Peyer's patch (tissue), 4 donors: ENCODE results near the gene GPR146. TPM values are rescaled to one million over a fixed set of nuclear protein-coding genes. Genes with fewer than 3 reads are reported as not detected.

ENCODE experiments used
- DNase-seq, 3 donors: peaks; one replicate each; pipeline ENCODE4 v3.0.0-alpha.2; 2017 to 2019
- H3K27ac ChIP-seq, 4 donors: fragments of 200-600 bp; sonication (generic); one replicate each; pipeline ENCODE4 v1.5.1; 2016 to 2019
- H3K27me3 ChIP-seq, 2 donors: fragments of 200-600 bp; sonication (generic); one replicate each; pipeline ENCODE4 v1.5.1; 2019
- H3K36me3 ChIP-seq, 3 donors: fragments of 200-600 bp; sonication (generic); one replicate each; pipeline ENCODE4 v1.5.1; 2016 to 2019
- H3K4me1 ChIP-seq, 4 donors: fragments of 200-600 bp; sonication (generic); one replicate each; pipeline ENCODE4 v1.5.1; 2016 to 2019
- H3K4me3 ChIP-seq, 4 donors: fragments of 200-600 bp; sonication (generic); 1 replicate in 3 of 4; 2 replicates in 1 of 4; pipeline ENCODE4 v1.5.1; 2016 to 2019; ENCODE audit warnings: mild to moderate bottlenecking in 1 of 4
- H3K9me3 ChIP-seq, 4 donors: fragments of 200-600 bp; sonication (generic); one replicate each; pipeline ENCODE4 v1.5.1; 2016 to 2019; ENCODE audit warnings: mild to moderate bottlenecking in 1 of 4
- POLR2A ChIP-seq, 2 donors: fragments of 450-650 bp; IDR thresholded peaks; one replicate each; pipeline ENCODE4 v1.5.1; 2017; ENCODE audit warnings: antibody characterized with exemption in 2 of 2, mild to moderate bottlenecking in 2 of 2, moderate library complexity in 2 of 2
- total RNA-seq, 4 donors: library from RNA; depleted of rRNA; stranded (reverse); fragments of >200 nt; gene quantifications; one replicate each; pipeline ENCODE4 v1.1.0, GENCODE V29; 2016
- TF ChIP-seq, protein P1 (sequence below), 6 experiments: fragments of 450-650 bp in 4 of 6; fragments of 200-600 bp in 2 of 6; sonication (generic) in 1 of 6; IDR thresholded peaks; one replicate each; pipeline ENCODE4 v1.5.1; 2017 to 2019; ENCODE audit warnings: antibody characterized with exemption in 6 of 6, mild to moderate bottlenecking in 3 of 6, moderate library complexity in 1 of 6

GPR146 gene
- total RNA-seq, 4 donors from 2014 or later, result 1.4 to 13.2 (median 4.4) TPM

DNA sequence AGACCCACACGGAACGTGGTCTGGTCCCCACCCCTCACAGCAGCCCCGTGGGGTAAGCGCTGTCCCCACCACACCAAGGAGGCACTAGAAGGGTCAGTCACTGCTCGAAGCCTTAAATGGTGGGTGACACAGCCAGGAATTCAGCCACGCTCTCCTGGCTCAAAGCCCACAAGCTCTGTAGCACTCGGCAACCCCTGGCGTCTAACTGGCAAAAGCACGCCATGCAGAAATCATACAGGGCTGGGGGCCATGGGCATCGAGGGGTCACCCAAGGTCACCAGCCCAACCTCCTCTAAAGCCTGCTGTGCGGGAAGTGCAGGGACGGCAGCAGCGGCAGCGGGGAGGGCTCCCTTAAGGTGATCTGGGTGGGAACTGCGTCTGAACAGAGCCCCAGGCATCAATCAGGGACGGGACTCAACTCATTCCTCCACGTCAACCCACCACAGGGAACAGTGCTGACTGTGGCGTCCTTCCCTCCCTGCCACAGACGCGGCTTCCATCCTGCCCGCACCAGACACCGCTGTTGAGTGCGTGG is 51.3 kb downstream of the GPR146 start:
- no peaks in the 10 kb centered on the region for H3K4me1 ChIP-seq
- H3K27me3 ChIP-seq, result no peaks in the 10 kb centered on the region
- H3K9me3 ChIP-seq, result no peaks in the 10 kb centered on the region
- DNase-seq, result no peak
- no peaks in the 10 kb centered on the region for H3K36me3 ChIP-seq
- no peak overlapping the region for H3K4me3 ChIP-seq
- TF ChIP-seq POLR2A (IDR thresholded peaks at IDR 0.05), result no peak
- TF ChIP-seq, protein P1, sequence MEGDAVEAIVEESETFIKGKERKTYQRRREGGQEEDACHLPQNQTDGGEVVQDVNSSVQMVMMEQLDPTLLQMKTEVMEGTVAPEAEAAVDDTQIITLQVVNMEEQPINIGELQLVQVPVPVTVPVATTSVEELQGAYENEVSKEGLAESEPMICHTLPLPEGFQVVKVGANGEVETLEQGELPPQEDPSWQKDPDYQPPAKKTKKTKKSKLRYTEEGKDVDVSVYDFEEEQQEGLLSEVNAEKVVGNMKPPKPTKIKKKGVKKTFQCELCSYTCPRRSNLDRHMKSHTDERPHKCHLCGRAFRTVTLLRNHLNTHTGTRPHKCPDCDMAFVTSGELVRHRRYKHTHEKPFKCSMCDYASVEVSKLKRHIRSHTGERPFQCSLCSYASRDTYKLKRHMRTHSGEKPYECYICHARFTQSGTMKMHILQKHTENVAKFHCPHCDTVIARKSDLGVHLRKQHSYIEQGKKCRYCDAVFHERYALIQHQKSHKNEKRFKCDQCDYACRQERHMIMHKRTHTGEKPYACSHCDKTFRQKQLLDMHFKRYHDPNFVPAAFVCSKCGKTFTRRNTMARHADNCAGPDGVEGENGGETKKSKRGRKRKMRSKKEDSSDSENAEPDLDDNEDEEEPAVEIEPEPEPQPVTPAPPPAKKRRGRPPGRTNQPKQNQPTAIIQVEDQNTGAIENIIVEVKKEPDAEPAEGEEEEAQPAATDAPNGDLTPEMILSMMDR (IDR thresholded peaks at IDR 0.05), result no peak
- no peak overlapping the region for H3K27ac ChIP-seq

DNA sequence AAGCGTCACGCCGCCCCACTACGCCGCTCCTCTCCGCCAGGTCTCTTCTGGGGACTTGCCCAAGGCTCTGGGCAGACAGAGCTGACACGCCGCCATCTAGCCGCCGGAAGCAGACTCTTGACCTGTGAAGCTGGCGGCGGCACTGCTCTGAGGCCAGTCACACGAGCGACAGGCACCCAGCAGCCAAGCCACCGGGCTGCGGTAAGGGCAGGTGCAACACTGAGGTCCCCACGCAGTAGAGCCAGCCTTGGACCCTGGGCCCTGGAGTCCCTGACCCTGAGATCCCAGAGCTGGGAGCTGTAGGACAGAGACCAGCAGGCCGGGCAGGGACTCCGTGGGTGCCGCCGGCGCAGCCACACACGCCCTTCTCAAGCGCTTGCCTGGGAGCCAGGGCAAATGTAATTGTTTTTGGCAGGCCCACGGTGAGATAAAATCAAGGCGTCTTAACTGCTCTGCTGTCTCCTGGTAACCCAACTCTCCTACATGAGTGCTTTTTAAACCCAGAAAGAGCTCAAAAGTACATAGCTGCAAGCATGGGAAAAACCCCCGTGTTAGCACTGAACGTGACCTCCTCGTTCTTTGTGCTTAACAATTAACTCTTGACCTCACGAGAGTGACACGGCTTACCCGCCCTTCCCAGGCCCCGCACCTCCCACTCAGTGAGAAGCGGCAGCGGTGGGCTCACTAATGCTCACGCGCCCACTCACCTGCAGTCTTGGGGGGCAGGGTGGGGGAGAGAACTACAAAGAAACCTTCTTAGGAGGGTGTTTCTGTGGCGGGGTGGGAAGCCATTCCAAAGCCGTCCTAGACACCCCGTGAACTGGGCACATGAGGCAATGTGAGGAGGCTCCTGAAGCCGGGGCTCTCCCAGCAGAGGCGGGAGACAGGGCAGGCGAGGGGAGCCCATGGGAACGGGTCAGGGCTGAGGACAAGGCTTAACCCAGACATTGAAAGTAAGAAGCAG is 52.1 kb downstream of the GPR146 start:
- Histone ChIP-seq H3K27ac (no peak overlapping the region), H3K4me1 (no peaks in the 10 kb centered on the region), H3K36me3 (no peaks in the 10 kb centered on the region), H3K27me3 (no peaks in the 10 kb centered on the region), H3K4me3 (no peak overlapping the region), H3K9me3 (no peaks in the 10 kb centered on the region)
- no peak for DNase-seq
- TF ChIP-seq, protein P1 (IDR thresholded peaks at IDR 0.05), result no peak
- no peak for TF ChIP-seq POLR2A (IDR thresholded peaks at IDR 0.05)

DNA sequence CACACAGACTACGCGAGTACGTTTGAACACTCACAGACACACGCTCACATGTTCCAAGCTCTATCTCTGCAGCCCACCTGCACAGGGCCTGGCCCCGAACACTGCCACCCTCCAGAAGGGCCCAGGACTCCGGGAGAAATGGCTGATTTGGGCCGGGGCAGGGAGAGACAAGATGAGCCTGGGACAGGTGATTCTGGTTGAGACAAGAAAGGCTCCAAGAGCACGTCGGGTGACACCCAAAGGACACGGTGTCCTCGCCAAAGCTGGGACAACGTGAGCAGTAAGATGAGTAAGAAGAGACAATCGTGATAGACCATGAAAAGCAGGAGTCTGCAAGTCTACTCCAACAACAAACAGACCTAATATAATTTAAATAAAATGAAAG is 52.8 kb downstream of the GPR146 start:
- Histone ChIP-seq H3K9me3 (no peaks in the 10 kb centered on the region), H3K27me3 (no peaks in the 10 kb centered on the region), H3K36me3 (no peaks in the 10 kb centered on the region), H3K4me1 (no peaks in the 10 kb centered on the region), H3K27ac (no peak overlapping the region), H3K4me3 (no peak overlapping the region)
- DNase-seq, result no peak
- no peak for TF ChIP-seq POLR2A (IDR thresholded peaks at IDR 0.05)
- TF ChIP-seq, protein P1 (IDR thresholded peaks at IDR 0.05), result no peak

DNA sequence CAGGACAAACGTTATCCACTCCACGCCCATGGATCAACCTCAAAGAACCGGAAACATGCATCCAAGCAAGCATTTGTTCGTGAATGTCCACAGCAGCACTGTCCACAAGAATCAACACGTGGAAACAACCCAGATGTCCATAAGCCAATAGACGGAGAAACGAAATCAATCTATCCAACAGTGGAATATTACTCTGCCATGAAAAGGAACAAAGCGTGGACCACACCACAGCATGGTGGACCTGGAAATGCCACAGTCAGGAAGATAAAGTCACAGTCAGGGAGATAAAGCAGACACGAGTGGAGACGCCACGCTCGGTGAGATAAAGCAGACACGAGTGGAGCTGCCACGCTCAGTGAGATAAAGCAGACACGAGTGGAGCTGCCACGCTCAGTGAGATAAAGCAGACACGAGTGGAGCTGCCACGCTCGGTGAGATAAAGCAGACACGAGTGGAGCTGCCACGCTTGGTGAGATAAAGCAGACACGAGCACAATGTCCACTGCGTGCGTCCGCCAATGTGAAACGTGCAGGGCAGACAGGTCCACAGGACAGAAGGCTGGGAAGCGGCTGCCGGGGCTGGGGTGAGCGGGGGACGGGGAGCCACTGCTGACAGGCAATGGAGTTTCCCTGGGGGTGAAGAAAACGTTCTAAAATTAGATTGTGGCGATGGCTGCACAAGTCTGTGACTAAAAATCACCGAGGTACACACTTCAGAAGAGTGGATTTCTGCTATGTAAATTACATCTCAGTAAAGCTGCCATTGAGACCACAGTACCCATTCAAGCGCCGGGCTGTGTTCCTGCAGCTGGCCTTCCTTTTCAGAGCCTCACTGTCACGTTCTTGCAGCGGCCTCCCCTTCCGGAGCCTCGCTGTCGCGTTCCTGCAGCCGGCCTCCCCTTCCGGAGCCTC is 54.2 kb downstream of the GPR146 start:
- Histone ChIP-seq H3K36me3 (no peaks in the 10 kb centered on the region), H3K4me1 (no peaks in the 10 kb centered on the region), H3K27ac (no peak overlapping the region), H3K4me3 (no peak overlapping the region), H3K9me3 (no peaks in the 10 kb centered on the region), H3K27me3 (no peaks in the 10 kb centered on the region)
- no peak for DNase-seq
- no peak for TF ChIP-seq POLR2A (IDR thresholded peaks at IDR 0.05)
- TF ChIP-seq, protein P1 (IDR thresholded peaks at IDR 0.05), result no peak

DNA sequence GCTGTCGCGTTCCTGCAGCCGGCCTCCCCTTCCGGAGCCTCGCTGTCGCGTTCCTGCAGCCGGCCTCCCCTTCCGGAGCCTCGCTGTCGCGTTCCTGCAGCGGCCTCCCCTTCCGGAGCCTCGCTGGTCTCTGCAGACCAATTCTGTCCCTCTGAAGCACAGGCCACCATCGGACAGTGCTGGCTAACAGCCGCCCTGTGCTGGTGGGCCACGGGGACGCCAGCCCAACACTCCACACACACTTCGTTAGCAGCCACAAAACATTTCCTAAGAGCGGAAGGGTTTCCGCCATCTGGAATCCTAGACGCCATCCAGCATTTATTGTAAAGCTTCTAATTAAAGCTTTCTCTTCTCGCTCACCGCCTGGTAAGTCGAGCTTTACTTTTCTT is 54.8 kb downstream of the GPR146 start:
- Histone ChIP-seq H3K4me1 (no peaks in the 10 kb centered on the region), H3K4me3 (no peak overlapping the region), H3K27ac (no peak overlapping the region), H3K36me3 (no peaks in the 10 kb centered on the region), H3K9me3 (no peaks in the 10 kb centered on the region), H3K27me3 (no peaks in the 10 kb centered on the region)
- no peak for DNase-seq
- TF ChIP-seq, protein P1 (IDR thresholded peaks at IDR 0.05), result no peak
- TF ChIP-seq POLR2A (IDR thresholded peaks at IDR 0.05), result no peak
